ENCODE results near the gene JADE2.

DNA sequence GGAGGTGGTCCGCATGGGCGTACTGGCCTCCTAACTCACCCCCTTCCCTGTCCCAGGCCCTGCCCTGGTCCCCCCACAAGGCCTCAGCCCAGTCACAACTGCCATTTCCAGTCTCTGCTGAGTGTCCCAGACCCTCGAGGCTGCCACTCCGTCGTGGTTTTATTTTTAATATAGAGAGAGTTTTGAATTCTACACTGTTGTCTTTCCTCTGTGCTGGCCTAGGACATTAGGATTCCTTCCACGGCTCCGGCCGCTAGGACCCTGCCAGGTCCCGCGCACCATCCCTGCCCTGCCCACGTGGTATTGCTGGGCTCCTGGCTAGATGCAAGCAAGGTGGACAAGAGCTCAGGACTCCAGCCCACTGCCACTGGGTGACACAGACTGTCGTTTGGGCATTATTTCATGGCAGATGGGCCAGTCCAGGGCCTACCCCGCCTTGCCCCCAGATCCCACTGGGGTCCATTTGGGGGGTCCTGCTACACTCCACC lies 53.9 kb downstream of the JADE2 start:
- TF ChIP-seq, protein P1, sequence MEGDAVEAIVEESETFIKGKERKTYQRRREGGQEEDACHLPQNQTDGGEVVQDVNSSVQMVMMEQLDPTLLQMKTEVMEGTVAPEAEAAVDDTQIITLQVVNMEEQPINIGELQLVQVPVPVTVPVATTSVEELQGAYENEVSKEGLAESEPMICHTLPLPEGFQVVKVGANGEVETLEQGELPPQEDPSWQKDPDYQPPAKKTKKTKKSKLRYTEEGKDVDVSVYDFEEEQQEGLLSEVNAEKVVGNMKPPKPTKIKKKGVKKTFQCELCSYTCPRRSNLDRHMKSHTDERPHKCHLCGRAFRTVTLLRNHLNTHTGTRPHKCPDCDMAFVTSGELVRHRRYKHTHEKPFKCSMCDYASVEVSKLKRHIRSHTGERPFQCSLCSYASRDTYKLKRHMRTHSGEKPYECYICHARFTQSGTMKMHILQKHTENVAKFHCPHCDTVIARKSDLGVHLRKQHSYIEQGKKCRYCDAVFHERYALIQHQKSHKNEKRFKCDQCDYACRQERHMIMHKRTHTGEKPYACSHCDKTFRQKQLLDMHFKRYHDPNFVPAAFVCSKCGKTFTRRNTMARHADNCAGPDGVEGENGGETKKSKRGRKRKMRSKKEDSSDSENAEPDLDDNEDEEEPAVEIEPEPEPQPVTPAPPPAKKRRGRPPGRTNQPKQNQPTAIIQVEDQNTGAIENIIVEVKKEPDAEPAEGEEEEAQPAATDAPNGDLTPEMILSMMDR (IDR thresholded peaks at IDR 0.05; ENCODE audit: low read depth, low read length, missing input control), result no peak
- TF ChIP-seq SP1 (IDR thresholded peaks at IDR 0.05), result no peak
- TF ChIP-seq, protein P2, sequence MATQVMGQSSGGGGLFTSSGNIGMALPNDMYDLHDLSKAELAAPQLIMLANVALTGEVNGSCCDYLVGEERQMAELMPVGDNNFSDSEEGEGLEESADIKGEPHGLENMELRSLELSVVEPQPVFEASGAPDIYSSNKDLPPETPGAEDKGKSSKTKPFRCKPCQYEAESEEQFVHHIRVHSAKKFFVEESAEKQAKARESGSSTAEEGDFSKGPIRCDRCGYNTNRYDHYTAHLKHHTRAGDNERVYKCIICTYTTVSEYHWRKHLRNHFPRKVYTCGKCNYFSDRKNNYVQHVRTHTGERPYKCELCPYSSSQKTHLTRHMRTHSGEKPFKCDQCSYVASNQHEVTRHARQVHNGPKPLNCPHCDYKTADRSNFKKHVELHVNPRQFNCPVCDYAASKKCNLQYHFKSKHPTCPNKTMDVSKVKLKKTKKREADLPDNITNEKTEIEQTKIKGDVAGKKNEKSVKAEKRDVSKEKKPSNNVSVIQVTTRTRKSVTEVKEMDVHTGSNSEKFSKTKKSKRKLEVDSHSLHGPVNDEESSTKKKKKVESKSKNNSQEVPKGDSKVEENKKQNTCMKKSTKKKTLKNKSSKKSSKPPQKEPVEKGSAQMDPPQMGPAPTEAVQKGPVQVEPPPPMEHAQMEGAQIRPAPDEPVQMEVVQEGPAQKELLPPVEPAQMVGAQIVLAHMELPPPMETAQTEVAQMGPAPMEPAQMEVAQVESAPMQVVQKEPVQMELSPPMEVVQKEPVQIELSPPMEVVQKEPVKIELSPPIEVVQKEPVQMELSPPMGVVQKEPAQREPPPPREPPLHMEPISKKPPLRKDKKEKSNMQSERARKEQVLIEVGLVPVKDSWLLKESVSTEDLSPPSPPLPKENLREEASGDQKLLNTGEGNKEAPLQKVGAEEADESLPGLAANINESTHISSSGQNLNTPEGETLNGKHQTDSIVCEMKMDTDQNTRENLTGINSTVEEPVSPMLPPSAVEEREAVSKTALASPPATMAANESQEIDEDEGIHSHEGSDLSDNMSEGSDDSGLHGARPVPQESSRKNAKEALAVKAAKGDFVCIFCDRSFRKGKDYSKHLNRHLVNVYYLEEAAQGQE (IDR thresholded peaks at IDR 0.05), result no peak
- no peak for TF ChIP-seq HNF4A (conservative IDR thresholded peaks at IDR 0.05)
- TF ChIP-seq TAF1 (conservative IDR thresholded peaks at IDR 0.05), result no peak
- TF ChIP-seq, protein P3, sequence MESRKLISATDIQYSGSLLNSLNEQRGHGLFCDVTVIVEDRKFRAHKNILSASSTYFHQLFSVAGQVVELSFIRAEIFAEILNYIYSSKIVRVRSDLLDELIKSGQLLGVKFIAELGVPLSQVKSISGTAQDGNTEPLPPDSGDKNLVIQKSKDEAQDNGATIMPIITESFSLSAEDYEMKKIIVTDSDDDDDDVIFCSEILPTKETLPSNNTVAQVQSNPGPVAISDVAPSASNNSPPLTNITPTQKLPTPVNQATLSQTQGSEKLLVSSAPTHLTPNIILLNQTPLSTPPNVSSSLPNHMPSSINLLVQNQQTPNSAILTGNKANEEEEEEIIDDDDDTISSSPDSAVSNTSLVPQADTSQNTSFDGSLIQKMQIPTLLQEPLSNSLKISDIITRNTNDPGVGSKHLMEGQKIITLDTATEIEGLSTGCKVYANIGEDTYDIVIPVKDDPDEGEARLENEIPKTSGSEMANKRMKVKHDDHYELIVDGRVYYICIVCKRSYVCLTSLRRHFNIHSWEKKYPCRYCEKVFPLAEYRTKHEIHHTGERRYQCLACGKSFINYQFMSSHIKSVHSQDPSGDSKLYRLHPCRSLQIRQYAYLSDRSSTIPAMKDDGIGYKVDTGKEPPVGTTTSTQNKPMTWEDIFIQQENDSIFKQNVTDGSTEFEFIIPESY (IDR thresholded peaks at IDR 0.05), result no peak
- no peak for TF ChIP-seq FOXA1 (IDR thresholded peaks at IDR 0.05)

Measured in liver (tissue), 3 donors.